Sigmoid colon (tissue), 3 donors: ENCODE data around the gene VAC14.

Source experiments
- POLR2A ChIP-seq, 2 donors: fragments of 450-650 bp; IDR thresholded peaks; one replicate each; pipeline ENCODE4 v1.6.1; 2016; ENCODE audit warnings: antibody characterized with exemption in 2 of 2, mild to moderate bottlenecking in 2 of 2, moderate library complexity in 2 of 2
- TF ChIP-seq, protein P1 (sequence below), 4 experiments: fragments of 450-650 bp in 3 of 4; fragments of 200-600 bp in 1 of 4; IDR thresholded peaks; one replicate each; pipeline ENCODE4 v1.5.1; 2016 to 2019; ENCODE audit warnings: antibody characterized with exemption in 4 of 4, mild to moderate bottlenecking in 3 of 4, moderate library complexity in 2 of 4

DNA sequence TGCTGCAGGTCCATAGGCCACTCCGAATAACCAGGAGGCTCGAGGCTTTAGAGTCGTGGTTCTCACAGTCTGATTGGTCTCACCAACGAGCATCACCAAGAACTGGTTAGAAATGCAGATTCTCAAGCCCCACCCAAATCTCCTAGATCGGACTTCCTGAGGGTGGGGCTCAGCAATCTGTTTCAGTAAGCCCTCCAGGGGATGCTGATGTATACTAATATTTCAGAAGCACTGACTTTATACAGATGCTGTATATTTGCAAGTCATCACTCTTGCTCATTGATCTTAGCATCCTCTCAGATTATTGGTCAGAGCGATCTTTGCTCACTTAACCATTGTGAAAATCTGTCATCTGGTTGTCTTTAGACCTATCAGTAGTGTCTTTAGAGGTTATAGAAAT, 4.4 kb upstream of the VAC14 start:
- TF ChIP-seq, protein P1, sequence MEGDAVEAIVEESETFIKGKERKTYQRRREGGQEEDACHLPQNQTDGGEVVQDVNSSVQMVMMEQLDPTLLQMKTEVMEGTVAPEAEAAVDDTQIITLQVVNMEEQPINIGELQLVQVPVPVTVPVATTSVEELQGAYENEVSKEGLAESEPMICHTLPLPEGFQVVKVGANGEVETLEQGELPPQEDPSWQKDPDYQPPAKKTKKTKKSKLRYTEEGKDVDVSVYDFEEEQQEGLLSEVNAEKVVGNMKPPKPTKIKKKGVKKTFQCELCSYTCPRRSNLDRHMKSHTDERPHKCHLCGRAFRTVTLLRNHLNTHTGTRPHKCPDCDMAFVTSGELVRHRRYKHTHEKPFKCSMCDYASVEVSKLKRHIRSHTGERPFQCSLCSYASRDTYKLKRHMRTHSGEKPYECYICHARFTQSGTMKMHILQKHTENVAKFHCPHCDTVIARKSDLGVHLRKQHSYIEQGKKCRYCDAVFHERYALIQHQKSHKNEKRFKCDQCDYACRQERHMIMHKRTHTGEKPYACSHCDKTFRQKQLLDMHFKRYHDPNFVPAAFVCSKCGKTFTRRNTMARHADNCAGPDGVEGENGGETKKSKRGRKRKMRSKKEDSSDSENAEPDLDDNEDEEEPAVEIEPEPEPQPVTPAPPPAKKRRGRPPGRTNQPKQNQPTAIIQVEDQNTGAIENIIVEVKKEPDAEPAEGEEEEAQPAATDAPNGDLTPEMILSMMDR (IDR thresholded peaks at IDR 0.05): no peak
- no peak for TF ChIP-seq POLR2A (IDR thresholded peaks at IDR 0.05)
